ENCODE results near the gene PRR9.
"Not testable (repeated sequence)": the region's sequence is repeated elsewhere in the genome, so short reads cannot be mapped to it uniquely, and the experiment has no call there.

Gene PRR9, protein sequence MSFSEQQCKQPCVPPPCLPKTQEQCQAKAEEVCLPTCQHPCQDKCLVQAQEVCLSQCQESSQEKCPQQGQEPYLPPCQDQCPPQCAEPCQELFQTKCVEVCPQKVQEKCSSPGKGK

DNA sequence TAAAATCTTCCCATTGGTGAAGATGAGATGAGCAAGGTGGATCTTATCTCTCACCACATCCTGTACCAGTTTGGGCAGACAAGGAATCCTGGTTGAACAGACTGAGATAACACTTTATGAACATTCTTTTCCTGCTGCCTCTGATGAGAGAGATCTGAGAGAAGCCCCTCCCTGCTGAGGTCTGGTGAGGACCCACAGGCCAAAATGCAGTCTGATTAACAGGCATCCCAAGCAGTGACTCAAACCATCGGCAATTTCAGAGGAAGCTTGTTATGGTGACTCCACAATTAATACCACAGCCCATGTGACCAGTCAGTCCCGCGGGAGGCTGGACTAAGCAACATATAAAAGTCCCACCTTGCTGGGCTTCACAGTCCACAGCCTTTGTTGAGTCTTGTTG is at the start of gene PRR9:
Gene PRR9, plus strand, starts transcription at position 373 of the 400 bp plus-strand sequence. CDS start 561 bp downstream, outside the sequence.
- no peak for DNase-seq (ENCODE audit: low read depth)

DNA sequence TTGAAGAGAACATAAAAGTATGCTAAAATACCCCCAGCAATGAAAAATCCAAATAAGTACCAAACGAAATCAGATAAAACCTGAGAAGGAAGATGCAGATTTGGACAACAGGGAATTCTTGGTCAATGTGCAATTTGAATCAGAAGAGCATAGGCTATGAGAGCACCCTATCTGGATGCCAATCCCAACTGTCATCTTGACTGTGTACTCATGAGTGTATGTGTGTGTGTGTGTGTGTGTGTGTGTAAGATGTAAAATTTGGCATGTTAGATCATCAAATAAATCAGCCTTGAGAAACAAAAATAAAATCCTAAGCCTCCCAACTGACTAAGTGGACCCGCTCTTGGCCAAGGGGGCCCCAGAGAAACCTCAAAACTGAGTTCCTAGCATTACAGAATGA is 48.7 kb upstream of the PRR9 start:
- DNase-seq (ENCODE audit: low read depth) = no peak

DNA sequence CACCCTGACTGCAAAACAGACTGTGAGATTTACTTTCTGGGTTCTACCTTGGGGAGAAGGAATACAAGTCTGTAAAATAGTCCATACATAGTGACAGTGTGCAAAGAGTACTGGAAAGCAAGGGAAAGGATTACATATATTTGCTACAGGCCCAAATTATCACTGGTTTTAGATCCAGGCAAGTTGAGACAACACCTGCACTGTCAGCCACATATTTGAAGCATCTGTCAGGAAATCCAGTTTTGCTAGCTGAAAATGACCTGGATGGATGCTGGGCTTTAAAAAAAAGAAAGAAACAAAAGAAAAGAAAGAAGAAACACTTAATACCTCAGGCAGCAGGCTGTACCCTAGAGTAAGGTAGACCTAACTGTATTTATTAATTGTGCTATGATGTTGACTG is 42.8 kb upstream of the PRR9 start:
- DNase-seq (ENCODE audit: low read depth) = no peak

DNA sequence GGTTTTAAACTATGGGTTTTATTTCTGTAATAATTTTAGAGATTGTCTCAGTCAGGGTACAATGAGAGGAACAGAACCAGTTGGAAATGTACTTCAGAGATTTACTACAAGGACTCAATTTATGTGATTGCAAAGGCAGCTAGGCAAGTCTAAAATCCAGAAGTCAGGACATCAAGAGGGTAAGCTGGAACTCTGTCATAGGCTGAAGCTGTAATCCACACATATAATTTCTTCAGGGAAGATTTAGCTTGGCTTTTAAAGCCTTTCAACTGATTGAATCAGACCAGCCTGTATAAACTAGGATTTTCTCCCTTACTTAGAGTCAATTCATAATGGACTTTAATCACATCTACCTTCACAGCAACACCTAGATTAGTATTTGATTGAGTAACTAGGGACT is 38.5 kb upstream of the PRR9 start:
- DNase-seq (ENCODE audit: low read depth) = no peak

DNA sequence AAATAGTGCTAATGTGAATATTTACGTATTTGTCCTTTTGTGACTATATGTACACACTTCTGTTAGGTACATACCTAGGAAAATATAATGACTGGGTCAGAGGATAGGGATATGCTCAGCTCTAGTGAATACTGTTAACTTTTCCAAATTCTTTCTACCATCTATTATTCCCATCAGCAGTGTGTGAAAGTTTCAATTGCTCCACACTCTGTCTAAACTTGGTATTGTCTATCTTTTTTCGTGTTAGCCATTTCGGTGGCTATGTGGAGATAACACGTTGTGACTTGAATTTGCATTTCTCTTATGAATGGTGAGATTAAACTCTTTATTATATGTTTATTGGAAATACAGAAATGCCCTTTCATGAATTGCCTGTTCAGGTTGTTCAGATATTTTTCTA is 36.8 kb upstream of the PRR9 start:
- no peak for DNase-seq (ENCODE audit: low read depth)

DNA sequence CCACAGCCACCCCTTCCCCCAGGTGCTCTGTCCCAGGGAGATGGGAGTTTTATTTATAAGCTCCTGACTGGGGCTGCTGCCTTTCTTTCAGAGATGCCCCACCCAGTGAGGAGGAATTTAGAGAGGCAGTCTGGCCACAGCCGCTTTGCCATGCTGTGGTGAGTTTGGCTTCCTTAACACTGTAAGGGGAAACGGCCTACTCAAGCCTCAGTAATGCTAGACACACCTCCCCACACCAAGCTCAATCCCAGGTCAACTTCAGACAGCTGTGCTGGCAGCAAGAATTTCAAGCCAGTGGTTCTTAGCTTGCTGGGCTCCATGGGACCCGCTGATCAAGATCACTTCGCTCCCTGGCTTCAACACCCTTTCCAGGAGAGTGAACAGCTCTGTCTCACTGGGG is 29.1 kb upstream of the PRR9 start:
- not testable (repeated sequence) for DNase-seq (ENCODE audit: low read depth)

DNA sequence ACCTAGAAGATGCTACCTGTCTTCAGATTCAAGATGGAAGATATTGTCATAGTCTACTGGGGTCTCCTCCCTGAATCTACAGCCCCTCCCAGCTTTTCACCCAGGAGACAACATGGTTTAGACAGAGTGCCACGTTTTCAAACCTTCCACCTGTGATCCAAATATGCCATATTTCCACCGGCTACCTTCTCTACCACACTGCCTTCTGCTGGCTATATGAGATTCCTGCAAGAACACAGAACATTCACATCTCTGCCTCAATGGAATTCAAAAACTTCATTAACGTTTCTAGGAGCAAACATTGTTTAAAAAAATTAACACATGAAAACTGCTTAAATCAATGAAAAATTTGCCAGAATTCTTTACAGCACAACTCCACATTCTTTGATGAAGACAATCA is 27.0 kb upstream of the PRR9 start:
- DNase-seq (ENCODE audit: low read depth) = no peak

DNA sequence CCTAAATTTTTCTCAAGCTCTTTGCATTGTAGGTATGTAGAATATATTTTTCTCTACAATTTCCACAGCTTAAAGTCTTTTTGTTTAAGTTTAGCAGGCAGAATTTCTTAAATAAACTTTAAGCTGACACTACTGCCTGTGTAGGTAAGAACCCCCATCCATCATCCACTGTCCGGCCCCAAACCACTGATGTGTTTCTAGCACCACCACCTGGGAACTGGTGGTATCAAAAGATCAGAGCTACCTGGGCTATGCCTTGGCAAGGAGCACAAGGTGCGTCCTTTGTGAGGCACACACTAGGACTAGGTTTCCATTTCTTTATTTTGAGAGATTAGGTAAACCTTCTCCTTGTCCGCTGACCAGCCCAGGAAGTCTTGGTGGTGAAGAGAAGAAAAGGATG is 24.7 kb upstream of the PRR9 start:
- no peak for DNase-seq (ENCODE audit: low read depth)

DNA sequence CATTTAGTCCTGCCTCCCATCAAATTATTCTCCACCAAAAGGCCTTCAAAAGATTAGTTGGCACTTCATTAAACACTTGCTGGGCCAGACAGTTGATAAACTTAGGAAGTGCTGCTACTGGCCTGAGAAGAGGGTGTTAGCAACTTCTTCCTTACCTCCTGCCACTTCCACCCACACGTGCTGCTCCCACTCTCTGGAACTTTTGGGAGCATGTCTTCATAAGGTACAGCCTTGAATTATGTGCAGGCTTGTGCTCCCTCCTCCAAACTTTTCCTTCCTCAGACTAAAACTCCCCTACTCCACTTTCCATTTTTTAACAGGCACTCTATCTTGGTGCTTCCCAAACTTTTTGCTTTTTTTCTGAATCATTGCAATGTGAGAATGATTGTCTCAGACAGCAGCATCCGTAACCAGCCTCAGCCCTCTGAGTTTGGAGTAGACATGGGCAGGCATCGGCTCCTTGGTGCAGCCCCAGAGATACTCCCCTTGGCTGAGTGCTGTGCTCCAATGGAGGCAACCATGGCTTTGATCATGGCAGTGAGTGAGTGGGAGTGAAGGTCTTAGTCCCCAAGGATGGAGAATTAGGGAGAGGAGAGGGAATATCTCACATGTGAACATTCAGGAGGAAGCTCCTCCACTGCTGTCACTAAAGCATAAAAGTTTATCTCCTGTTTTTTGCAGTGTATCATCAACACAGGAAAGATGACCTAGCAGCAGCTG is 22.9 kb upstream of the PRR9 start:
- no peak for DNase-seq (ENCODE audit: low read depth)

DNA sequence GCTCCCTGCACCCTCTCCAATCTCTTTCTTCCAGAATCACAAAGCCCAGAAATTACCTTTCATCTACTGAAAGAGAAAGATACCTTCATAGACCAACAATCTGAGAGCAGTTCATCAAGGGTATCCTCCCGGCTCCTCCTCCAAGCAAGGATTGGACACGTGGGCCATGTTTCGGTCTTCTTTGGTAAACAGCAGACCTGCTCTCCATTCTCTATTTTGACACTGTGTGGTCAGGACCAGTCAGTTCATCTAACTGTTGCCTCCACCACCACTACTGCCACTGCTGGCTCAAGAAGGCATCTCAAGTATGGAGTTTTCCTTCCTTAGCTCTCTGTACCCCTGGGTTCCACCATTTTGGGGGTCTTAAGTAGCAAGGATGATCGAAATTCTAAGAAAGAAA is 22.2 kb upstream of the PRR9 start:
- DNase-seq (ENCODE audit: low read depth) = no peak

DNA sequence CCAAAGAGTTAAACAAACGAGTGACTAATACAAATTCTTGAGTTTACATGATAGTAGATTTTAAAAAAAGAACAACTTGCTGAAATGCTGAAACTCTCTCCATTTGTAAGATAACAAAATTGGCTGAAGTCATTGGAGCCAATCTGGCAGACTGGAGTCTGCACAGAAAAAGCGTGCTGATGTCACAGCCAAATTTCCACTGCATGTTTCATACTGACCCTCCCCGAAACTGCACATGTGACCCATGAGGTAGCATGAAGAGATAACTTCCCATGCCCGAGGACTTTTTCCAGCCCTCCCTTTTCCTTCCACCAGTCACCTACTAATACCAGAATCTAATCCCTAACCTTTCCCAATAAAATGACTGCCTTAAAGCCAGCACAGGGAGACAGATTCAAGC is 15.4 kb upstream of the PRR9 start:
- DNase-seq (ENCODE audit: low read depth) = no peak

DNA sequence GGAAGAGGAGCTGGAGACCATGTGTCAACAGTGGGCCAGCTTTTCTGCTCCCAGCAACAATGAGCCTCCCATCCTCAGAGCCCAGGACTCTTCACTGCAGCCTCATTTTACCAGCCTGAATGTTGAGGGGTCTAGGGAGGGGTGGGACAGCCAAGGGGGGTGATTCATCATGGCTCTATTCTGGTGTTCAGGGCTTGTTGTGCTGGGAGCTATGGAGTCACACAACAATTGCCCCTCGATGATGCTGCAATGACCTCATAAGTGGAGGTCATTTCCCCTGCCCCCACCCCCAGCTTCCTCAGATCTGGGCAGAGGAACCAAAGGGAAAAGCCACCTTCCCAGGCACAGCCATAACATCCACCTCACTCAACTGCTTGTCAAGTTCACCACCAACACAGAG is 14.3 kb upstream of the PRR9 start, which contains the start of gene LELP1:
Gene LELP1, plus strand, starts transcription at position 301 of the 400 bp plus-strand sequence. CDS start 1,278 bp downstream, outside the sequence.
- DNase-seq (ENCODE audit: low read depth) = no peak

DNA sequence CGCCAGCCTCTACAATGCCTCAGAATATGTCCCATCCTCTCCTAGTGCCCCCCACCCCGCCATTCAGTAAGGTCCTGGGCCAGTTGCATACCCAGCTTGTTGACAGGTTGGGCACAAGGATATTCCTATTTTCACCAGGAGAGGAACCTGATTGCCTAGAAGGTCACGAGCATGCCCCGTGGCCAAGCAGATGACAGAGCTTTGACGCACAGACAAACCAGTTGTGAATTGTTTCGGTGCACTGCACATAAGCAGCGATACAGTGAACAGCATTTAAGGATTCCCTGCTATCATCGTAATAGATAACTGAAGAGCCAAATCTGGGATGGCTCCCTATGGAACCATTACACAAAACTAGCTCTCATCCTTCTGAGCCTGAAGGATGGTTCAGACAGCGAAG is 10.8 kb upstream of the PRR9 start:
- no peak for DNase-seq (ENCODE audit: low read depth)

DNA sequence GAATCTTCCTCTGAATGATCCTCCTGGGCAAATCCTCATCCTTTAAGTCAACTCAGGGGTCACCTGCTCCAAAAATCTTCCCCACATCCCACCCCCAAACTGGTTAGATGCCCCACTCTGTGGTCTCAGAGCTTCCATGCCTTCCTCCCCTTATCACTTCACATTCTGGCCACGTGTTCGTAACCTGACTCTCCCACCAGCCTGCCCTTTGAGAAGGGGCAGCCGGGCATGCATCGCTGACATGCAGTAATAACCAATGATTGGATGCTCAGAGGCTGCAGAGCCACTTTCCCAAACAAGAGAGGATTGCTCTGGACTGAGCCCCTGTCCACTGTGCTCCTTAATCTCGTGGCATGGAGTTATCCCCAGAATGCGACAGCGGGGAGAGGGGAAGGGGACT is 7.2 kb upstream of the PRR9 start:
- no peak for DNase-seq (ENCODE audit: low read depth)

DNA sequence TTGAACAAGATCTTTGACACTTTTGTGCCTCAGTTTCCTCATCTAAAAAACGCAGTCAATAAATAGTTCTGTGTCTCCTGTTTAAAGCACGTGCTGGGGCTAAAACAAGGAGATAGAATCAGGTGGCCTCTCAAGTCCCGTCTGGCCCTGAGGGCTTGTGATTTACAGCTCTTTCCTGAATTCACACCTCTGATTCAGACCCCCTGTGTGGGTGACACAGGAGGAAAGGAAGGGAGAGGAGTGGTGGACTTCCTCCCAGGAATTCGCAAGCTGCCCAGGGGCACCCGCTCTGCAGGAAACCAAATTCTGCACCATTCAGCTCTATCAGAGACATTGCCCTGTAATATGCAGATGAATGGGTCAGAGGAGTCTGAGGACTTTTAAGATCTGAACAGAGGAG is 5.2 kb upstream of the PRR9 start:
- no peak for DNase-seq (ENCODE audit: low read depth)

DNA sequence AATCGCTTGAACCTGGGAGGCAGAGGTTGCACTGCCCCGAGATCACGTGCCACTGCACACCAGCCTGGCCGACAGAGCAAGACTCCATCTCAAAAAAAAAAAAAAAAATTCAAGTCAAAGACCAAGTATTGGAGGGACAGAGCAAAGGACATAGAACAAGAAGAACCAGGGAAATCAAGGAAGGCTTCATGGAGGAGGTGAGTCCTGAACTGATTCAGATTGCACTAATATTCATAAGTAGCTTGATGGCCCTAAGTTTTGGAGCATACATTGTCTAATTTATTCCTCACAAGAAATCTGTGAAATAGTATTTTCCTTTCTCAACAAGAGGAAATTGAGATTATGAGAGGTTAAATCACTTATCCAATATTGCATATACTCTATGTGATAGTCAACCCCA is 3.9 kb upstream of the PRR9 start:
- no peak for DNase-seq (ENCODE audit: low read depth)

DNA sequence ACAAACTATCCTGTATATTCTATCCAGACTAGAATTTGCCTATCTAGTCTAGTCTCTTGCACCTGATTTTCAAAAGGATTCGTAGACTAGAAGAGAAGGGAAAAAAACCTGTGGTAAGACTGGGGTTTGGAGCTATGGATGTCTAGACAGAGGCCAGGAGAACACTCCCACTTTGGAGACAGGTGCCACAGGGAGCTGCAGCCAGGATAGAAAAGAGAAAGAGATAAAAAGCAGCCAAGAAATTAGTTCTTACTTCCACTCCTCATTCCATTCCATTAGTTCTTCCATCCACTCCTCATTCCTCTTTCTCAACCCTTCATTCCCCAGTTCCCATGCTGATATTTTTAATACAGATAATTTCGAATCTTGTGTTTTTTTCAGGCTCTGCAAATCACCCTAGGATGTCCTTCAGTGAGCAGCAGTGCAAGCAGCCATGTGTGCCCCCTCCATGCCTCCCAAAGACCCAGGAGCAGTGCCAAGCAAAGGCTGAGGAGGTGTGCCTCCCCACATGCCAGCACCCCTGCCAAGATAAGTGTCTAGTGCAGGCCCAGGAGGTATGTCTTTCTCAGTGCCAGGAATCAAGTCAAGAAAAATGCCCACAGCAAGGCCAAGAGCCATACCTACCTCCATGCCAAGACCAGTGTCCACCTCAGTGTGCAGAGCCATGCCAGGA is 496 bp downstream of the PRR9 start:
- DNase-seq (ENCODE audit: low read depth) = no peak

DNA sequence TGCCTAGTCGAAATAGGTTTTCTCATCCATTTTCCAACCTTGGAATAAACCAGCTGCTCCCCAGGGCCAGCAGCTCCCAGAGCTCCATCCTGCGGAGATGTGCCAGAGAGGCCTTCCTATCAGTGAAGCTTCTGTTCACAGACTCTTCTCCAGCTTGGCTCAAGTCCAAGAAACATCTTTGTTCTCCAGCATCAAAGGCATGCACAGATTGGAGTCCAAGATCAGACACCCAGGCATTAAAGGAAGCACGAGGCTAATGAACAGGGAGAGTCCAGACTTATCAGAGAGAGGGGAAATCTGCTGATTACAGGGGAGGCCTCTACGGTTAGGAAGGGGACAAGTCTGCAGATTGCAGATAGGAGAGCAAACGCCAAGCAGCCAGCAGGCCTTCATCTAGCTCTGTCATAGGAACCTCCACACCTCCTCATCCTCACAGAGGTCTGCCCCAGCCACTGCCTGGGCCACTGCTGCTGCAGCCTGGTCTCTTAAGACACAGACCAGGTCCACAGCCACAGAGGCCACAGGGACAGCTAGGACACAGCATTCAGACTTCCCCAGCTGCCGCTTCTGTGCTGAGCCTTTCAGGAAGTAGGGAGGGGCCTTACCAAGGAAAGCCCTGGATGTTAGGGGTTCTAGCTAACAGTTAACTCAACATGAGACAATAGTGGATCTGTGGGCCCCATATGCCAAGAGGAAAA is 3.4 kb downstream of the PRR9 start:
- no peak for DNase-seq (ENCODE audit: low read depth)

DNA sequence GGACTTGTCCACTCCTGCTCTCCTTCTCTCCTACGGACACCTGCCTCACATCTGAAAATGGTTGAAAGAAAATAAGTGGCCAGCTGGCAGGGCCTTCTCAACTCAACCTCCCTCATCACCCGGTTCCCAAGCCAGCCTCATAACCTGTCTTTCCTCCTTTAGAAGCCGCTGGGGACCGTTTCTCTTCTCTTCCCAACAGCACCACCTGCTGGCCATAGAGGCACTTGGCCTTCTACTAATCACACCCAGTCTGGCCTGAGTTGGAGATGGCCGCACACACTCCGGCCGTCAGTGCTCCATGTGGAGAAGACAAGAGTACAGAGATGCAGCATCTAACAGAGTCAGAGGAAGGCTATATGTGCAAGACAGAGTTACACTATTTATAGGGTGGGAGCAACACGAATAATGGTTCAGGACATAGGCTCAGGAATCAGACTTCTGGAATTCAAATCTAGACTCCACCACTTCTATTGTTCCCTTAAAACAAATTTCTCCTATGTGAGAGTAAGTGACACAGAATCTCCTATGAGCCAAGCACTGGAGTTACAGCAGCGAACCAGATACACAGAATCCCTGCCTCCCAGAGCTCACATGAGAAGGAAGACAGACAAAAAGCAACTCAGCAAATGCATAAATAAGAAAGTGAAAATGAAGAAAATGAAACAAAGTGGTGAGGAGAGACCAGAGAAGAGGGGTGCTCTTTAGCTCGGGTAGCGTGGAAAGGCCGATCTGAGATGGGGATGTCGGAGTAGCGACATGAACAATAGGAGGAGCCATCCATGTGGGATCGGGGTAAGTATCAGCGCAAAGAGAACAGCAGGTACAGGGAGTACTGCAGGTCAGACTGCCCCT is 5.9 kb downstream of the PRR9 start:
- not testable (repeated sequence) for DNase-seq (ENCODE audit: low read depth)

DNA sequence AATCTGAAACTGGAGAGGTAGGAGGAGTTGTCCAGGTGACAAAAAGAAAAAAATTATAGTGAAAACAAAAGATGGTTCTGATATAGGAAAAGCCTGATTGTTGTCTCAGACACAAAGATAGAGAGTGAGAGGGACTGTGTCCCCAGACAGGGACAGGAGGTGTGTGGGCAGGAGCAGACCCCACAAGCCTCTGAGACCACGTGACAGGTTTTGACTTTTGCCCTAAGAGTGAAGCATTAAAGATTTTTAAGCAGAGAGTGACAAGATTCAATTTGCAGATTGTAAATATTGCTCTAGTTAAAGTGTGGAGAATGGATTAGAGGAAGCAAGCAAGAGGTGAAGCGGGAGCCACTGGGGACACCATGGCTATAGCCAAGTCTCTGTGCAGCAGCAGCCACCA is 10.4 kb downstream of the PRR9 start:
- DNase-seq (ENCODE audit: low read depth) = no peak

DNA sequence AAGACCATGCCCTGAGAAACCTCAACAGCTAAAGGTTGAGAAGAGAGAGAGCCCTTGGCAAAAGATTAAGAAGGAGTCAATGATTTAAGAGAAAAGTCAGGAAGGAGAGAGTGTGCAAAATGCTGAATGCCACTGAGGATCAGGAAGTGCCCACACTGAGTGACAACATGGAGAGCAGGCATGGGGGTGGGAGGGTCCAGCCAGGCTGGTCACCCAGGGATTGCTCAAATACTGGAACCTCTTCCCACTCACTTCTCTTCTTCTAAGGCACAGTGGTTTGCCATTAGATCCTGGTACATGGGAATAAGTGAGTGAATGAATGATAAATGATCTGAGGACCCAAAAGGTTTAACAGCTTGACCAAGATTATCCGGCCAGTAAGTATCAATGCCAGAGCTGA is 11.1 kb downstream of the PRR9 start:
- no peak for DNase-seq (ENCODE audit: low read depth)
